PC-9 (cell line): ENCODE results near the gene CEACAM6. TPM values are rescaled to one million over a fixed set of nuclear protein-coding genes. Genes with fewer than 3 reads are reported as not detected.

Experiments used
- BruUV-seq: library from RNA; stranded (reverse); fragments of 400-500 nt; replicated peaks from 2 replicates; lab custom pipeline; 2021; lab: Mats Ljungman, UMichigan
- CTCF ChIA-PET: fragments of 300-600 bp; sonication (Branson Sonifier 250); formaldehyde crosslinking; loops from one replicate; lab custom pipeline; 2022; ENCODE audit warnings: antibody characterized with exemption; lab: Charles Lee
- POLR2A ChIA-PET: fragments of 300-600 bp; sonication (Branson Sonifier 250); formaldehyde crosslinking; loops from one replicate; lab custom pipeline; 2022; ENCODE audit warnings: antibody characterized with exemption; ENCODE audit not compliant: unreplicated experiment; lab: Charles Lee
- DNase-seq, 2 experiments: peaks; one replicate each; pipeline versions ENCODE4 v3.0.0 to v3.0.0-alpha.2; 2015 to 2022; ENCODE audit warnings: mixed read lengths in 1 of 2
- H2AFZ ChIP-seq: fragments of 200-600 bp; sonication (generic); 2 replicates; pipeline ENCODE4 v1.8.1; 2017; ENCODE audit warnings: antibody characterized with exemption
- H3F3A ChIP-seq: fragments of 200-600 bp; sonication (generic); 2 replicates; pipeline ENCODE4 v1.8.1; 2017; ENCODE audit warnings: antibody characterized with exemption, mild to moderate bottlenecking, low read depth; ENCODE audit not compliant: insufficient read depth
- H3K27ac ChIP-seq: fragments of 200-600 bp; sonication (generic); 2 replicates; pipeline ENCODE4 v1.6.1; 2016; ENCODE audit warnings: mixed run types
- H3K27me3 ChIP-seq: fragments of 200-600 bp; sonication (generic); 2 replicates; pipeline ENCODE4 v1.6.1; 2016; ENCODE audit warnings: low read depth, mixed run types; ENCODE audit not compliant: insufficient read depth
- H3K36me3 ChIP-seq: fragments of 200-600 bp; sonication (generic); 2 replicates; pipeline ENCODE4 v1.6.1; 2016; ENCODE audit warnings: low read depth, mixed run types
- H3K4me1 ChIP-seq: fragments of 200-600 bp; sonication (generic); replicated peaks from 2 replicates; pipeline ENCODE4 v1.6.1; 2016; ENCODE audit warnings: mixed run types; ENCODE audit not compliant: insufficient read depth
- H3K4me2 ChIP-seq: fragments of 200-600 bp; sonication (generic); 2 replicates; pipeline ENCODE4 v1.6.1; 2017; ENCODE audit warnings: mixed run types
- H3K4me3 ChIP-seq: fragments of 200-600 bp; sonication (generic); 2 replicates; pipeline ENCODE4 v1.6.1; 2016; ENCODE audit warnings: mixed run types
- H3K79me2 ChIP-seq: fragments of 200-600 bp; sonication (generic); 2 replicates; pipeline ENCODE4 v1.6.1; 2017; ENCODE audit warnings: low read depth, mixed run types
- H3K9me2 ChIP-seq: fragments of 200-600 bp; sonication (generic); 2 replicates; pipeline ENCODE4 v1.8.1; 2017; ENCODE audit warnings: mild to moderate bottlenecking; ENCODE audit not compliant: insufficient read depth
- H3K9me3 ChIP-seq: fragments of 200-600 bp; sonication (generic); 2 replicates; pipeline ENCODE4 v1.8.1; 2016; ENCODE audit warnings: low read depth; ENCODE audit not compliant: insufficient read depth
- H4K20me1 ChIP-seq: fragments of 200-600 bp; sonication (generic); 2 replicates; pipeline ENCODE4 v1.8.1; 2017; ENCODE audit not compliant: insufficient read depth
- CTCF ChIP-seq: fragments of 200-600 bp; sonication (generic); conservative IDR thresholded peaks from 2 replicates; pipeline ENCODE4 v1.6.1; 2017; ENCODE audit warnings: mixed run types, antibody characterized with exemption, mild to moderate bottlenecking, moderate library complexity
- EZH2 ChIP-seq: fragments of 200-600 bp; sonication (generic); IDR thresholded peaks from 2 replicates; pipeline ENCODE4 v1.8.0; 2017; ENCODE audit warnings: antibody characterized with exemption, low read depth
- intact Hi-C: fragments of 100-400 bp; cut with micrococcal nuclease; formaldehyde crosslinking; loops from one replicate; pipeline ENCODE4 v1.10.0; 2022; ENCODE audit not compliant: unreplicated experiment
- total RNA-seq: library from RNA; stranded (reverse); gene quantifications from 2 replicates; pipeline ENCODE4 v1.2.3, GENCODE V29; 2021

The CEACAM6 gene
- total RNA-seq, 1 experiment from 2014 or later: 468 TPM

GRCh38 chr19:41776700-41777099 is 21.4 kb downstream of the CEACAM6 start:
- peak overlapping the region; percentile 100 for H3K27ac ChIP-seq
- no peaks in the 10 kb centered on the region for H3K9me2 ChIP-seq
- no peak overlapping the region for H2AFZ ChIP-seq
- H3F3A ChIP-seq: peaks cover 78% of the 10 kb centered on the region
- peaks cover 11% of the 10 kb centered on the region; the same call in 1 of the 2 replicates for H3K36me3 ChIP-seq
- H3K4me2 ChIP-seq: peak overlapping the region; percentile 57
- peak overlapping the region; percentile 4; the same call in 1 of the 2 replicates for H3K4me3 ChIP-seq
- peaks cover 91% of the 10 kb centered on the region for H3K4me1 ChIP-seq
- peak; percentile 50 to 91 for DNase-seq
- no peaks in the 10 kb centered on the region for H3K79me2 ChIP-seq
- no peaks in the 10 kb centered on the region for H3K27me3 ChIP-seq
- TF ChIP-seq CTCF (no peak), EZH2 (no peak)
- no peaks in the 10 kb centered on the region for H3K9me3 ChIP-seq
- POLR2A ChIA-PET: interaction anchor here (0.7 kb wide), 1 partner anchor 19 kb away, joined by 10 read pairs; no protein-coding TSS in a partner anchor
- CTCF ChIA-PET: interaction anchor here (0.7 to 2.0 kb wide), 5 partner anchors 8 to 70 kb away, joined by 3 to 5 read pairs (median 4); no protein-coding TSS in a partner anchor
- BruUV-seq: no TSS peak
- H4K20me1 ChIP-seq: no peaks in the 10 kb centered on the region
- intact Hi-C loops: no loop called here

GRCh38 chr19:41783612-41784011 is 28.3 kb downstream of the CEACAM6 start:
- peak overlapping the region; percentile 53 for H3K27ac ChIP-seq

GRCh38 chr19:41784312-41784711 is 29.0 kb downstream of the CEACAM6 start:
- BruUV-seq: no TSS peak

More at GRCh38 chr19:41783612-41784011, 28.3 kb downstream of the CEACAM6 start:
- Histone ChIP-seq H2AFZ (no peak overlapping the region), H3F3A (peaks cover 36% of the 10 kb centered on the region), H4K20me1 (no peaks in the 10 kb centered on the region), H3K79me2 (no peaks in the 10 kb centered on the region), H3K4me3 (no peak overlapping the region), H3K4me1 (peaks cover 68% of the 10 kb centered on the region), H3K9me2 (no peaks in the 10 kb centered on the region), H3K27me3 (no peaks in the 10 kb centered on the region), H3K9me3 (no peaks in the 10 kb centered on the region), H3K36me3 (no peaks in the 10 kb centered on the region), H3K4me2 (no peak overlapping the region)
- ChIA-PET POLR2A (interaction anchor here (0.7 to 1.2 kb wide), 3 partner anchors 8 to 28 kb away, joined by 4 to 25 read pairs (median 8); partner anchors contain the start of gene CEACAM6), CTCF (interaction anchor here (1.8 to 5.0 kb wide), 2 partner anchors 9 to 30 kb away, joined by 4 to 50 read pairs; partner anchors contain the start of gene CEACAM6)
- no TSS peak for BruUV-seq
- TF ChIP-seq EZH2 (no peak), CTCF (no peak)
- DNase-seq: peak; percentile 48 to 72
- intact Hi-C loops: loop anchor here (2.0 kb wide), 1 partner anchor 37 kb away; no protein-coding TSS in a partner anchor

More at GRCh38 chr19:41784312-41784711, 29.0 kb downstream of the CEACAM6 start:
- Histone ChIP-seq H3K36me3 (no peaks in the 10 kb centered on the region), H3K9me2 (no peaks in the 10 kb centered on the region), H3K4me1 (peaks cover 67% of the 10 kb centered on the region), H4K20me1 (no peaks in the 10 kb centered on the region), H3F3A (peaks cover 31% of the 10 kb centered on the region), H3K4me2 (peak overlapping the region; percentile 3; the same call in 1 of the 2 replicates), H3K79me2 (no peaks in the 10 kb centered on the region), H2AFZ (no peak overlapping the region), H3K9me3 (no peaks in the 10 kb centered on the region), H3K4me3 (no peak overlapping the region), H3K27ac (peak overlapping the region; percentile 51), H3K27me3 (no peaks in the 10 kb centered on the region)
- TF ChIP-seq EZH2 (no peak), CTCF (no peak)
- ChIA-PET POLR2A (interaction anchor here (0.7 to 1.2 kb wide), 3 partner anchors 8 to 29 kb away, joined by 4 to 25 read pairs (median 8); partner anchors contain the start of gene CEACAM6), CTCF (interaction anchor here (0.5 to 5.0 kb wide), 5 partner anchors 8 to 30 kb away, joined by 3 to 50 read pairs (median 4); partner anchors contain the start of gene CEACAM6)
- no peak for DNase-seq
- intact Hi-C loops: loop anchor here (2.0 kb wide), 1 partner anchor 38 kb away; no protein-coding TSS in a partner anchor
